CD4-positive, CD25-positive, alpha-beta regulatory T cell (primary cell): ENCODE data around the gene P2RX2. TPM values are rescaled to one million over a fixed set of nuclear protein-coding genes. Genes with fewer than 3 reads are reported as not detected.
"Not testable (repeated sequence)": the region's sequence is repeated elsewhere in the genome, so short reads cannot be mapped to it uniquely, and the experiment has no call there.

Experiments
- ATAC-seq, 2 donors: fragments of 150-1000 bp; cut with Tn5 transposase; one replicate each; pipeline ENCODE4 v1.10.0; 2021; ENCODE audit warnings: low read depth in 2 of 2, moderate number of reproducible peaks in 2 of 2, moderate library complexity in 1 of 2
- DNase-seq, 3 donors: peaks; one replicate each; pipeline versions ENCODE4 v3.0.0 to v3.0.0-alpha.2; 2012 to 2022; ENCODE audit warnings: mixed read lengths in 1 of 3
- H3K27ac ChIP-seq: one replicate; pipeline ENCODE4 v1.7.0; 2013; ENCODE audit warnings: mild to moderate bottlenecking, low read length; ENCODE audit not compliant: insufficient read depth, poor library complexity, severe bottlenecking
- H3K27me3 ChIP-seq: one replicate; pipeline ENCODE4 v1.7.0; 2013; ENCODE audit warnings: low read length; ENCODE audit not compliant: control insufficient read depth, insufficient read depth
- H3K36me3 ChIP-seq: one replicate; pipeline ENCODE4 v1.7.0; 2013; ENCODE audit warnings: mild to moderate bottlenecking, low read length, moderate library complexity; ENCODE audit not compliant: control insufficient read depth, insufficient read depth
- H3K4me1 ChIP-seq: 2 replicates; pipeline ENCODE4 v1.7.0; 2013; ENCODE audit warnings: mild to moderate bottlenecking, low read length; ENCODE audit not compliant: insufficient read depth, control insufficient read depth, poor library complexity, severe bottlenecking
- H3K4me3 ChIP-seq: one replicate; pipeline ENCODE4 v1.7.0; 2013; ENCODE audit warnings: low read depth, mild to moderate bottlenecking, low read length, moderate library complexity
- H3K9me3 ChIP-seq, 2 experiments: 1 replicate in 1 of 2; 2 replicates in 1 of 2; pipeline ENCODE4 v1.7.0; 2013; ENCODE audit warnings: low read length in 2 of 2, mild to moderate bottlenecking in 1 of 2, moderate library complexity in 1 of 2; ENCODE audit not compliant: control insufficient read depth in 2 of 2
- H3K27ac Mint-ChIP-seq, 3 donors: one replicate each; pipeline ENCODE4 v1.8.0; 2020 to 2022; ENCODE audit warnings: mild to moderate bottlenecking in 3 of 3, mixed read lengths in 3 of 3, moderate library complexity in 2 of 3
- H3K27me3 Mint-ChIP-seq: one replicate; pipeline ENCODE4 v1.8.0; 2022; ENCODE audit warnings: mild to moderate bottlenecking, mixed read lengths
- H3K36me3 Mint-ChIP-seq: one replicate; pipeline ENCODE4 v1.8.0; 2020; ENCODE audit warnings: mixed read lengths
- H3K4me1 Mint-ChIP-seq, 4 donors: one replicate each; pipeline ENCODE4 v1.8.0; 2020 to 2022; ENCODE audit warnings: mixed read lengths in 4 of 4, mild to moderate bottlenecking in 1 of 4
- H3K4me3 Mint-ChIP-seq, 4 donors: one replicate each; pipeline ENCODE4 v1.8.0; 2020 to 2022; ENCODE audit warnings: mild to moderate bottlenecking in 4 of 4, mixed read lengths in 4 of 4, moderate library complexity in 3 of 4
- H3K9me3 Mint-ChIP-seq, 7 donors: one replicate each; pipeline ENCODE4 v1.8.0; 2020 to 2022; ENCODE audit warnings: mixed read lengths in 7 of 7, mild to moderate bottlenecking in 3 of 7, moderate library complexity in 2 of 7
- polyA plus RNA-seq, 4 donors: library from polyadenylated mRNA; unstranded; fragments of 300-500 nt; fragmentation: Illumina TruSeq; gene quantifications; one replicate each; pipeline ENCODE4 v1.2.3, GENCODE V29; 2021
- total RNA-seq: library from RNA; stranded (reverse); gene quantifications from one replicate; pipeline ENCODE4 v1.2.3, GENCODE V29; 2022

P2RX2 gene
- total and polyA plus RNA-seq, 5 donors from 2014 or later, result not detected

DNA sequence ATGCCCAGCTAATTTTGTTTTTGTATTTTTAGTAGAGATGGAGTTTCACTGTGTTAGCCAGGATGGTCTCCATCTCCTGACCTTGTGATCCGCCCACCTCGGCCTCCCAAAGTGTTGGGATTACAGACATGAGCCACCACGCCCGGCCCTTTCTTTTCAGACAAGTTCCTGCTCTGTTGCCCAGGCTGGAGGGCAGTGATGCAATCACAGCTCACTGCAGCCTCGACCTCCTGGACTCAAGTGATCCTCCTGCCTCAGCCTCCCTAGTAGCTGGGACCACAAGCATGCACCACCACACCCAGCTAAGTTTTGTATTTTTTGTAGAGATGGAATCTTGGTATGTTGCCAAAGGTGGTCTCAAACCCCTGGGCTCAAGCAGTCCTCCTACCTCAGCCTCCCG lies 19.1 kb upstream of the P2RX2 start:
- not testable (repeated sequence) for H3K27ac ChIP-seq, H3K36me3 ChIP-seq, ATAC-seq, H3K4me3 ChIP-seq, DNase-seq, H3K27me3 ChIP-seq, H3K27ac Mint-ChIP-seq, H3K9me3 Mint-ChIP-seq, H3K9me3 ChIP-seq, H3K36me3 Mint-ChIP-seq
- H3K4me1 Mint-ChIP-seq, result peaks cover 0 to 31% (median 13%) of the 10 kb centered on the region in 4 donors
- peaks cover 32% of the 10 kb centered on the region for H3K27me3 Mint-ChIP-seq
- H3K4me3 Mint-ChIP-seq, result peak overlapping the region; percentile 67 to 79 (median 72)
- H3K4me1 ChIP-seq, result peaks cover 14% of the 10 kb centered on the region

- no peak overlapping the region for H3K4me3 ChIP-seq
- no peaks in the 10 kb centered on the region for H3K27me3 ChIP-seq
- H3K36me3 ChIP-seq, result no peaks in the 10 kb centered on the region
- no peaks in the 10 kb centered on the region for H3K9me3 ChIP-seq
- peak overlapping the region; percentile 70 to 79 (median 73) for H3K4me3 Mint-ChIP-seq
- H3K27ac ChIP-seq, result no peak overlapping the region
- H3K27me3 Mint-ChIP-seq, result peaks cover 32% of the 10 kb centered on the region
- ATAC-seq (no peak), DNase-seq (peak in 2 of 3 donors; percentile 28 to 42)
- H3K27ac Mint-ChIP-seq, result peak overlapping the region in 2 of 3 donors; percentile 59 to 75
- peaks cover 0 to 31% (median 13%) of the 10 kb centered on the region in 4 donors for H3K4me1 Mint-ChIP-seq
- peaks cover 14% of the 10 kb centered on the region for H3K4me1 ChIP-seq
- peaks cover 0 to 6% (median 0%) of the 10 kb centered on the region in 7 donors for H3K9me3 Mint-ChIP-seq
- no peaks in the 10 kb centered on the region for H3K36me3 Mint-ChIP-seq
These were observed 18.2 kb upstream of the P2RX2 start for GRCh38 chr12:132600048-132601032.

DNA sequence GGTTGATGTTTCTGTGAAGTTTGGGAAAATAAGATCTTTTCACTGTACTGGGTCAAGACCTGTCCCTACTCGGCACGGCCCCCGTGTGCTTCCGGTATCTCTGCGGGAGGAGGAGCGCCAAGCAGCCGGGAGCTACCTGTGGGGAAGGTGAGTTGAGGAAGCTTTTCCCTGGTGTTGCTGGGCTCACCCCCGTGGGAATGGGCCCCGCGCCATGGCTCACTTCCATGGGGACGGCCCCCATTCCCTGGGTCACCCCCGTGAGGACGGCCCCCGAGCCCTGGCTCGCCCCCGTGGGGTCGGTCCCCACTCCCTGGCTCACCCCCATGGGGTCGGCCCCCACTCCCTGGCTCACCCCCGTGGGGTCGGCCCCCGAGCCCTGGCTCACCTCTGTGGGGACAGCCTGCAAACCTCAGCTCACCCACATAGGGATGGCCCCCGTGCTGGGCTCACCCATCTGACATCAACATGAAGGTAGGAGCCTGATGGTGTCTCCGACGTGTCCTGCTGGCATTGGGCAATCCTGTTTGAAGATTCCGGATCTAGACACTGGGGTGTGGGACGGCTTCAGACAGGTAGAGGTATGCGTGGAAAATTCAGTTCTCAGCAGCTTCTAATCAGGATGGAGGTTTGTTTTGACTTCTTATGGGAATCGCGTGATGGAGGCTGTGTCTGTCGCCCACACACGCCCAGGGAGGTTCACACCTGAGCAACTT lies 17.2 kb upstream of the P2RX2 start:
- Histone ChIP-seq H3K4me3 (no peak overlapping the region), H3K27ac (no peak overlapping the region), H3K9me3 (no peaks in the 10 kb centered on the region), H3K27me3 (no peaks in the 10 kb centered on the region), H3K4me1 (peaks cover 14% of the 10 kb centered on the region), H3K36me3 (no peaks in the 10 kb centered on the region)
- Mint-ChIP-seq H3K27me3 (peaks cover 33% of the 10 kb centered on the region), H3K9me3 (peaks cover 0 to 6% (median 0%) of the 10 kb centered on the region in 7 donors), H3K4me3 (peak overlapping the region; percentile 58 to 79 (median 71)), H3K36me3 (no peaks in the 10 kb centered on the region), H3K27ac (peak overlapping the region in 1 of 3 donors; percentile 75), H3K4me1 (peaks cover 0 to 31% (median 13%) of the 10 kb centered on the region in 4 donors)
- ATAC-seq (no peak), DNase-seq (no peak)

- H3K27ac Mint-ChIP-seq, result no peak overlapping the region
- no peak overlapping the region for H3K4me3 Mint-ChIP-seq
- ATAC-seq (no peak), DNase-seq (no peak)
- no peaks in the 10 kb centered on the region for H3K36me3 ChIP-seq
- H3K9me3 ChIP-seq, result no peaks in the 10 kb centered on the region
- peaks cover 0 to 26% (median 8%) of the 10 kb centered on the region in 4 donors for H3K4me1 Mint-ChIP-seq
- no peaks in the 10 kb centered on the region for H3K9me3 Mint-ChIP-seq
- no peak overlapping the region for H3K27ac ChIP-seq
- H3K4me1 ChIP-seq, result peaks cover 14% of the 10 kb centered on the region
- H3K4me3 ChIP-seq, result no peak overlapping the region
- H3K27me3 Mint-ChIP-seq, result peaks cover 37% of the 10 kb centered on the region
- H3K27me3 ChIP-seq, result no peaks in the 10 kb centered on the region
- no peaks in the 10 kb centered on the region for H3K36me3 Mint-ChIP-seq
These were observed 15.9 kb upstream of the P2RX2 start for GRCh38 chr12:132602572-132603239.

GRCh38 chr12:132603240-132604150 lies 15.1 kb upstream of the P2RX2 start:
- no peaks in the 10 kb centered on the region for H3K27me3 ChIP-seq
- no peak overlapping the region for H3K4me3 ChIP-seq
- H3K36me3 ChIP-seq, result no peaks in the 10 kb centered on the region
- H3K9me3 Mint-ChIP-seq, result no peaks in the 10 kb centered on the region
- no peaks in the 10 kb centered on the region for H3K9me3 ChIP-seq
- no peak for ATAC-seq
- no peaks in the 10 kb centered on the region for H3K36me3 Mint-ChIP-seq
- H3K27me3 Mint-ChIP-seq, result peaks cover 40% of the 10 kb centered on the region
- H3K4me3 Mint-ChIP-seq, result no peak overlapping the region
- no peak overlapping the region for H3K27ac ChIP-seq
- DNase-seq, result no peak
- no peak overlapping the region for H3K27ac Mint-ChIP-seq
- H3K4me1 Mint-ChIP-seq, result peaks cover 0 to 24% (median 9%) of the 10 kb centered on the region in 4 donors
- peaks cover 14% of the 10 kb centered on the region for H3K4me1 ChIP-seq

- Histone ChIP-seq H3K4me3 (no peak overlapping the region), H3K36me3 (no peaks in the 10 kb centered on the region), H3K4me1 (peaks cover 9% of the 10 kb centered on the region), H3K9me3 (no peaks in the 10 kb centered on the region), H3K27ac (no peak overlapping the region), H3K27me3 (no peaks in the 10 kb centered on the region)
- Mint-ChIP-seq H3K27me3 (peaks cover 40% of the 10 kb centered on the region), H3K36me3 (no peaks in the 10 kb centered on the region), H3K4me1 (peaks cover 0 to 19% (median 6%) of the 10 kb centered on the region in 4 donors), H3K4me3 (no peak overlapping the region), H3K9me3 (no peaks in the 10 kb centered on the region), H3K27ac (no peak overlapping the region)
- DNase-seq (no peak), ATAC-seq (no peak)
These were observed 14.4 kb upstream of the P2RX2 start for GRCh38 chr12:132604151-132604618.
